Activated naive CD4-positive, alpha-beta T cell treated with anti-CD3 and anti-CD28 coated beads, Interleukin-2, amount 50 U/mL, for 16 hours (primary cell): ENCODE data around the gene TAF12.
A peak's percentile ranks its signal among the peaks of the same experiment; 100 is the strongest.
"Not testable (repeated sequence)": the region's sequence is repeated elsewhere in the genome, so short reads cannot be mapped to it uniquely, and the experiment has no call there.

Experiments used
- DNase-seq: peaks from one replicate; pipeline ENCODE4 v3.0.0-alpha.2; 2020

The TAF12 gene

DNA sequence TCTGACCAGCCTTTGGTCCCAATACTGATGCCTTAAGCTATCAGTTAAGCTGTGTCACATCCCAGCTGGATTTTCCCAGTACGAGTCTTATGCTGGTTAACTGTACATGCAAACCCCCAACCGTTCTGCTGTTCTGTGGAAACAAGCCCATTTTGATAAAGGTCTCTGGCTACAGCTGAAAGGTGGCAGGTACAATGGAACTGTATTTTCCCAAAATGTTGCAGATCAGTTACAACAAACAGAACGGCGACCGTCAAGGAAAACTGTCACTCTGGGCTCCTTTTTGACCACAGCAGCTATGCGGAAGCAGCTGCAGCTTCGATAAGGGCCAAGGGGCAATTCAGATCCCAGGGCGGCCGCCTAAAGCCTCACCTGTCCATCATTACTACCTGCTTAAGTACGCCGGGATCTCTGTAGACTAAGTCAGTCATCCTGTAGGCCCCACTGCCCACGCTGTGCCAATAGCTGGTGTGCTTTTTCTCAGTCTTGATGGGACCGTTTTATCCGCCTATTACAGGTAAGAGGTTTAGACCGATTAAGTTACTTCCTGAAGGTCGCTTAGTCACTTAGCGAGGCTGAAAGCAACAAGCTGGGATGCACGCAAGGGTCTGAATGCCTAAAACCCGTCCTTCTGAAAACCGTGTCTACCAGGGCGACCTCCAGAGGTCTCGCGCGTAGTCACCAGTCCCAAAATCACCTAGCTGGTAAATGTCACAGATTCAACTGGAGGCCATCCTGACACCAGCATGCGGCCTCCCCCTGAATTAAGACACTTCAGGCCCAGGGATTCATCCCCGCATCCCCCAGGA, 61.9 kb downstream of the TAF12 start:
- peak; percentile 64 for DNase-seq

DNA sequence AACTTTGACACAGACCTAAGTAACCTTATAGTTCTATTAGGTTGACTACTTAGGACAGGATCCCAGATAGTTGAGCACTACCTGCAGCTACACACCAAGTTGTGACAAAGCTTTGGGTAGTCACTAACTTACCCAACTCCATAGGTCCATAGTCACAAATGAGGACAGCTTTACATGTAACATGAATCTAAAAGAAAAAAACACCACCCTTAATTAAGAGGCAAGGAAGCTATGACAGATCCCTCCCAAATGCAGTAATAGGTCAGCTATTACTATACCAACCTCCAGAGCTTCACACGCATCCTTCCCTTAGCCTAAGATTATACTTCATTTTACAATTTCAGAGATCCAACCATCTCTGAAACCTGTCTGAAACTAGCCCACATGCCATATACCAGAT, 63.5 kb downstream of the TAF12 start:
- no peak for DNase-seq

DNA sequence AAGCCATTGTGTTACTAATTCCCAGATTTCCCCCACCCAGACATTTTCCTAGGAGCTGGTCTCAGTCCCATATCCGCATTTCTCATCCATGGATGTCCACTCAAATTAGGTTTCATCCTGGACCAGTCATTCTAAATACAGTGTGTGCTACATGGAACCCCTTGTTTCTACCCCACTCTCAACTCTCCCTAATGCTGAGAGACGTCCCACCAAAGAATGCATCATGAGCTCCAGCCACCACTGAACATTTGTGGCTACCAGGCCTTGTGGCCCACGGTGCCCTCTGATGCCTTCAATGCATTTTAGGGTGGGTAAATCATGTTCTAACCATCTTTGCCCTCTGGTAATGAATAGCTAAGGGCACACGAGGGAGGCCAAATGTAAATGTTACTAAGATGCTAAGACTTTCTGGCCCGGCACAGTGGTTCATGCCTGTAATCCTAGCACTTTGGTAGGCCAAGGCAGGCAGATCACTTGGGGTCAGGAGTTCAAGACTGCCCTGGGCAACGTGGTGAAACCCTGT, 64.1 kb downstream of the TAF12 start:
- DNase-seq = no peak

DNA sequence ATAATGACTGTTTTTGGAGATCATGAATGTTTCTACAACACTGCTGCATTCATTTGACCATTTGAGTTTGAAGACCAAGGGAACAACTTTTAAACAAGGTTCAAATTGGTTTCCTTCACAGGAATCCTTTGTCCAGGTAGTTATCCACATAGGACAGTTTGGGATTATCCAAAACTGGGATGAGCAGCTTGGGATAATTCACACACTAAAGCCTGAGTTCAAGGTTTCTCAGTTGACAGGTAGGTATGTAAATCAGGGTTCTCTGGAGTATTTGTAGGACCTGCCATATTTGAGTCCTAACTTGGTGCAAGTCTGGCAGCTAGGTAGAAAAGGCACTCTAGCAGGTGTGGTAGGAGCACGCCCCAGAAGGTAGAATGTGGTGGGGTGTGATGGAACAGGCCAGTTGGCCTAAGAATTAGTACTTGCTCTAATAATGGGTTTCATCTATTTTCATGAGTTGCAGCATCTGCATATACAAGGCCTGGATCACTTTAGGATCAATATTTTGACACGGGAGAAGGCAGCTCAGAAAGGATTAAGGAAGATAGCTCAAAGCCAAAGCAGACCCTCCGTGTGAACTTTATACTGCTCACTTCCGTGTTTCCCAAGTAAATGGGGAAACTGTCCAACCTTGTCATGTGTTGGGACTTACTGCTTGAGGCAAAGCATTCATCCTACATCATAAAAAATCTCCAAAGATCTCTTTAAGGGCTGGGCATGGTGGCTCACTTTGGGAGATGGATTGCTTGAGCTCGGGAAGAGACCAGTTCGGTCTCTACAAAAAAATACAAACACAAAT, 64.9 kb downstream of the TAF12 start:
- DNase-seq = peak; percentile 19

DNA sequence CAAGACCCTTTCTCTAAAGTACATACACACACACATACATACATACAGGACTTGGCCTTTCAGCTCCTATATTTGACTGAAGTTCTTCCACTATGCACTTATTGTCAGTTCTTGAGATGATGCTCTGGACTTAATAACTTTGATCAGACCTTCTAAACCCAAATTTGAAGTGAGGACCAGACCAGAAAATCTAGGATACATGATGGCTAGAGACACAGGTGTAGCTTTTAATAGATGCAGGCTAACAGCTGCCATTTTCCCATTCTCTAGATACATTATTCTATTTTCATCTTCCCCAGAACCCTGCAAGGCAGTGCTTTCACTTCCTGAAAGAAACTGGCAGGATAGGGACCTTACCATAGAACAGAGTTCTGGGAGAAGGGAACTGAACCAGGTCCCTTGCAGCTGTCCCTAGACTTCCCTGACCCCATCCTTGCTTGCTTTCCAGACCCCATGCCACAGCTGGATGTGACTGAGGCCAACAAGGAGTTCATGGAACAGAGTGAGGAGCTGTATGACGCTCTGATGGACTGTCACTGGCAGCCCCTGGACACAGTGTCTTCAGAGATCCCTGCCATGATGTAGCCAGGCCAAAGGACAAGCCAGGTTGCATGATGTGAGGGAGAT, 65.7 kb downstream of the TAF12 start:
- DNase-seq = peak; percentile 16

DNA sequence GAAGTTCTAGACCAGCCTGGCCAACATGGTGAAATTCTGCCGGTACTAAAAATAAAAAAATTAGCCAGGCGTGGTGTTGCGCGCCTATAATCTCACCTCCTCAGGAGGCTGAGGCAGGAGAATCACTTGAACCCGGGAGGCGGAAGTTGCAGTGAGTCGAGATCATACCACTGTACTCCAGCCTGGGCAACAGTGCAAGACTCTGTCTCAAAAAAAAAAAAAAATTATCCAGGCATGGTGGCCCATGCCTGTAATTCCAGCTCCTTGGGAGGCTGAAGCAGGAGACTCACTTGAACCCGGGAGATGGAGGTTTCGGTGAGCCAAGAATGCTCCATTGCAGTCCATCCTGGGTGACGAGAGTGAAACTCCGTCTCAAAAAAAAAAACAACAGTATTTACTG, 69.3 kb downstream of the TAF12 start:
- DNase-seq = no peak

DNA sequence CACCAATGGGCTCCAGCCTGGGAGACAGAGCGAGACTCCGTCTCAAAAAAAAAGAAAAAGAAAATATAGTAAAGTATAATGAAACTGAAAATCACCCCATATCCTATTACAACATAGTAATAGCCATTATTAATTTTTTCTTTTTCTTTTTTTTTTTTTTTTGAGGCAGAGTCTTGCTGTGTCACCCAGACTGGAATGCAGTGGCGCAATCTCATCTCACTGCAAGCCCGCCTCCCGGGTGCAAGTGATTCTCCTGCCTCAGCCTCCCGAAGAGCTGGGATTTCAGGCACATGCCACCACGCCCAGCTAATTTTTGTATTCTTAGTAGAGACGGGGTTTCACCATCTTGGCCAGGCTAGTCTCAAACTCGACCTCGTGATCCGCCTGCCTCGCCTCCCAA, 70.0 kb downstream of the TAF12 start:
- not testable (repeated sequence) for DNase-seq

DNA sequence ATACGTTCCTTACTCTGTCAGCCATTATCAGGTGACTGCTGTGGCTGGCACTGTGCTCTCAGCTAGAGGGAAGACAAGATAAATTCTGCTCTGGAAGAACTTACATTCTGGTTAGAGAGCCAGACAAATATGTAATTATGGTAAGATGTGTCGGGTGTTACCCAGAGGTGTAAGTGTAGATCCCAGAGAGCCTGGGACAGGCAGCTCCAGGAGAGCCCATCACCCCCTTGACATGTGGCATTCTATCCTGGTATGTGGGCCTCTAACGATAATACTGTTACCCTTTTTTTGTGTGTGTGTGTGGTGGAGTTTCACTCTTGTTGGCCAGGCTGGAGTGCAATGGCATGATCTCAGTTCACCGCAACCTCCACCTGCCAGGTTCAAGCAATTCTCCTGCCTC, 71.0 kb downstream of the TAF12 start:
- no peak for DNase-seq

DNA sequence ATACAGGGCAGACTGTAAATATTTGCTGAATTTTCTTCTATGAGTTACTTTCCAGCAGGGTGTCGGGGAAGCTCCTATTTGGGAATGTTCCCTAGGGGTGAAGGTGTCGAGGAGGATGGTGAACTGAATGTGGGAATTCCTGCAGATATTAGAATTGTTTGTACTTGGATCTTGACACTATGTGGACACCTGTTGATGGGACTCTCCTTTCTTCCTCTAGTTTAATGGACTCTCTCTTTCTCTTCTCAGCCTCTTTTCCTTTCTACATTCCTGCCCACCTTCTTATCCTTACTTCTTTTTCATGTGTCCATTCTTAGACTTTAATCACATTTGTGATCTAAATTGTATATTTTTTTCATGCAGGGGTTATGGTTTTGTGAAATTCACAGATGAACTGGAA, 75.9 kb downstream of the TAF12 start:
- DNase-seq = no peak

DNA sequence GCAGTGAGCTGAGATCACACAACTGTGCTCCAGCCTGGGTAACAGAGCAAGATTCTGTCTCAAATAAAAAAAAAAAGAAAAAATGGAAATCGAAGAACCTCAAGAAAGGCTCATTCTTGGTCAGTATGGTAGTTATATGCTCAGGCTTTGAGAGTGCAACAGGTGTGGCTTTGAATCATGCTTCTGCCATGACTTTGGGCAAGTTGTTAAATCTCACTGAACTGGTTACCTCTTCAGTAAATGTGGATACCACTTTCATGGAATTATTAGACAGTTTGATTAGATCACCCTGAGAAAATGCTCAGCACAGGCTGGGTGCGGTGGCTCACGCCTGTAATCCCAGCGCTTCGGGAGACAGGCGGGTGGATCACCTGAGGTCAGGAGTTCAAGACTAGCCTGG, 77.1 kb downstream of the TAF12 start:
- DNase-seq = no peak

DNA sequence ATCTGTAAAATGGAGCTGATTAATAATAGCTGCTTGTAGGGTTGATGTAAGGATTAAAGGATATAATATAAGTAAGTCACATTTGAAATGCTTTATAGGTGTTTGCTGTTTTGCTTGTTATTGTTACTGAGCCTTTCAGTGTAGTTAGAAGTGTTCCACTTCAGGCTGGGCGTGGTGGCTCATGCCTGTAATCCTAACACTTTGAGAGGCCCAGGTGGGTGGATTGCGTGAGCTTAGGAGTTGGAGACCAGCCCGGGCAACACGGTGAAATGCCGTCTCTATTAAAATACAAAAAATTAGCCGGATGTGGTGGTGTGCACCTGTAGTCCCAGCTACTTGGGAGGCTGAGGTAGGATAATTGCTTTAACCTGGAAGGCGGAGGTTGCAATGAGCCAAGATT, 77.8 kb downstream of the TAF12 start:
- DNase-seq = no peak

DNA sequence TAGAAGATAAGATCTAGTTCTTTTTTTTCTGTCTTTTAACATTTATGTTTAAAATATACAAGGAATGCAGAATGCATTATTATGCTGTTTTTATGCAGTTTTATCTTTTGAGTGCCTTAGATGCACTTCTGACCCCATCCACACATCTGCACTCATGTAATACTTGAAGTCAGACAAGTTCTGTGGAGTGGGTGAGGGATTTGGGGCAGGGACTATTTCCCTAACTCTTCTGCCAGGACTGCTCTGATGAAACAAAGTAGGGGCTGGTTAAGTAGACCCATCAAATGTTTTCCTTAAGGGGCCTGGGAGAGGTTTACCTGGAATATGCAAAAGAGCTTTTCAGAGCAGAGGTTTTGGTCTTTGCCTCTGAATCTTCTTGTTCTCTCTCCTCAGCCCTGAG, 78.6 kb downstream of the TAF12 start:
- DNase-seq = no peak

DNA sequence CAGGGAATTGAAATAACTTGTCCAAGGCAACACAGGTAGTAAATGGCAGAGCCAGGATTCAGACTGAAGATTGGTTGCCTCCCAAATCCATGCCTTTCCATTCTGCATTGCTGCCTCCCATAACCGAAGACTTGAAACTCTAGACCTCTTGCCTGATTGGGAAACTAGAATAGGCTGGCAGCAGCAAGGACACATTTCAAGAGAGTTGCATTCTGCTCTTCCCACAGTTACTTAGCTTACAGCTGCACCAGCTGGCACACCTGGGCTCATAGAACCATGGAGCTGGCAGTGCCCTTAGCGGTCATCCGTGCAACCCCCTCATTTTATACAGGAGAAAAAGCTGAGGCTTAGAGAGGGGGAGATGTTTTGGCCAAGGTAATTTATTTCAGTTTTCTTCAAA, 82.0 kb downstream of the TAF12 start:
- DNase-seq = no peak
